ENCODE measurements around the gene APOBEC3C.
A peak's percentile ranks its signal among the peaks of the same experiment; 100 is the strongest.
"Not testable (repeated sequence)": the region's sequence is repeated elsewhere in the genome, so short reads cannot be mapped to it uniquely, and the experiment has no call there.

Gene APOBEC3C

DNA sequence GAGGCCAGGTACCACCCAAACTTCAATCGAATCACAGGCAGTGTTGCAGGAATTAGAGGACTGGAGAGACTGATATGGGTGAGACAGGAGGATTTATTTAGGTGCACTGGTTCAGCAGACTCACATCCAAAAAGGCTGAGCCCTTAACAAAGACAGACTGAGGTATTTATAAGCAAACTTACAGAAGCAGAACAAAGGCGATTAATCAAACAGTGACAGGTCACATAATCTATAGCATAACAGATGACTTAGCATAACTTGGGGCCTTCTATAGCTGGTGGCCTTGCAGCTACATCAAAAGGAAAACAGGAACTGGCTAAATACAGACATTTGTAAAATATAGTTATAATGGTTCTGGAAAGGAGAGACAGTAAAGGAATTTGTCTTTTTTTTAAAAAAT is 29.8 kb upstream of the APOBEC3C start:
- no peak for DNase-seq

GRCh38 chr22:38984784-38985757 is 29.0 kb upstream of the APOBEC3C start:
- not testable (repeated sequence) for DNase-seq

GRCh38 chr22:38986629-38987028 is 27.4 kb upstream of the APOBEC3C start:
- no peak for DNase-seq

GRCh38 chr22:38987171-38987895 is 26.7 kb upstream of the APOBEC3C start:
- DNase-seq: no peak

- no peak for DNase-seq
Measured at GRCh38 chr22:38989466-38989865, 24.6 kb upstream of the APOBEC3C start.

- DNase-seq: not testable (repeated sequence)
Measured at GRCh38 chr22:38992871-38993371, 21.1 kb upstream of the APOBEC3C start.

- no peak for DNase-seq
Measured at GRCh38 chr22:38996105-38996504, 18.0 kb upstream of the APOBEC3C start.

DNA sequence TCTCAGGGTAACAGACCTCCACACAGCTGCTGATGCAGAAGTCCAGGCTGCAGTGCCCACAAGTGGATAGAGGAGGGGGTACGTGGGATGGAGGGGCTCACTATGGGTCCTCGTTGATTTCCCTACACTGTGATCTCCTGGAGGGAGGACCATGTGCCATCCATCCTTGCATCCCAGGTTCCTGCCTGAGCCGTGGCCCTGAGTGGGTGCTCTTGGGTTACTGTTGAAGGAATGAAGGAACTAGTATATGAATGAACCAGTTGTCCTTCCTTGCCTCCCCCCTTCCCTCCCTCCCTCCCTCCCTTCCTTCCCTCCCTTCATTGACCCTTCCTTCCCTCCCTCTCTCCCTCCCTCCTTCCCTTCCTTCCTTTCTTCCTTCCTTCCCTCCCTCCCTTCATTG is 16.5 kb upstream of the APOBEC3C start:
- no peak for DNase-seq

GRCh38 chr22:39003165-39003638 is 10.9 kb upstream of the APOBEC3C start:
- DNase-seq: peak; percentile 60

- no peak for DNase-seq
Measured at GRCh38 chr22:39007177-39007576, 6.9 kb upstream of the APOBEC3C start.

DNA sequence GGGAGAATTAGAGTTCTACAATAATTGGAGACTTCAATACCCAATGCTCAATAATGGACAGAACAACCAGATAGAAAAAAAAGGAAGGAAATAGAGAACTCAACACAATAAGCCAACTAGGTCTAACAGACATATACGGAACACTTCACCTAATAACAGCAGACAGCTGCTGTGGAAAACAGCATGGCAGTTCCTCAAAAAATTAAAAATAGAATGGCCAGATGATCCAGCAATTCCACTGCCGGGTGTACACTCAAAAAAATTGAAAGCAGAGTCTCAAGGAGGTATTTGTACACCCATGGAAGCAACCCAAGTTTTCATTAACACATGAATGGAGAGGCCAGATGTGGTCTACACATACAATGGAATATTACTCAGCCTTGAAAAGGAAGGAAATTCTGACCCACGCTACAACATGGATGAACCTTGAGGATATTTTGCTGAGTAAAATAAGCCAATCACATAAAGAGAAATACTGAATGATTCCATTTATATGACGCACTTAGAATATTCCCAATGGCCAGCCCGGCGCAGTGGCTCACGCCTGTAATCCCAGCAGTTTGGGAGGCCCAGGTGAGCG is 5.7 kb upstream of the APOBEC3C start:
- not testable (repeated sequence) for DNase-seq

DNA sequence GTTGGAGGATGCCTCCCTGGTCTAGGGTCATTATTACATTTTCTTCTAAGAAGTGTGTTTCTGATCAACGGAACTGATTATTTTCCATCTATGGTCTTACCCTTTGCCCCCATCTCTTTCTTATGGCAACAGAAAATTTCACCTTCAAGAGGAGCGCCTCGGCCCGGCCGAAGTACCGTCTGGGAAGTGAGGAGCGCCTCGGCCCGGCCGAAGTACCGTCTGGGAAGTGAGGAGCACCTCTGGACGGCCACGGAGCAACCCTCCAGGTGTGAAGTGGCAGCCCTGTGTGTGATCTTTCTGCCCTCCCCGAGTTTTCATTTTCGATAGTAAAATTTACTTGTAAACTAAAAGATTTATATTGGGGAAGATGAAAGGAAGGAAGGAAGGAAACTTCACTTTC is 3.1 kb upstream of the APOBEC3C start:
- no peak for DNase-seq

GRCh38 chr22:39012533-39013511 is 1.2 kb upstream of the APOBEC3C start:
- no peak for DNase-seq

GRCh38 chr22:39013561-39013941 is 506 bp upstream of the APOBEC3C start:
- not testable (repeated sequence) for DNase-seq

- not testable (repeated sequence) for DNase-seq
Measured at GRCh38 chr22:39014723-39015121, 665 bp downstream of the APOBEC3C start.

- DNase-seq: no peak
Measured at GRCh38 chr22:39016592-39016991, 2.5 kb downstream of the APOBEC3C start.

DNA sequence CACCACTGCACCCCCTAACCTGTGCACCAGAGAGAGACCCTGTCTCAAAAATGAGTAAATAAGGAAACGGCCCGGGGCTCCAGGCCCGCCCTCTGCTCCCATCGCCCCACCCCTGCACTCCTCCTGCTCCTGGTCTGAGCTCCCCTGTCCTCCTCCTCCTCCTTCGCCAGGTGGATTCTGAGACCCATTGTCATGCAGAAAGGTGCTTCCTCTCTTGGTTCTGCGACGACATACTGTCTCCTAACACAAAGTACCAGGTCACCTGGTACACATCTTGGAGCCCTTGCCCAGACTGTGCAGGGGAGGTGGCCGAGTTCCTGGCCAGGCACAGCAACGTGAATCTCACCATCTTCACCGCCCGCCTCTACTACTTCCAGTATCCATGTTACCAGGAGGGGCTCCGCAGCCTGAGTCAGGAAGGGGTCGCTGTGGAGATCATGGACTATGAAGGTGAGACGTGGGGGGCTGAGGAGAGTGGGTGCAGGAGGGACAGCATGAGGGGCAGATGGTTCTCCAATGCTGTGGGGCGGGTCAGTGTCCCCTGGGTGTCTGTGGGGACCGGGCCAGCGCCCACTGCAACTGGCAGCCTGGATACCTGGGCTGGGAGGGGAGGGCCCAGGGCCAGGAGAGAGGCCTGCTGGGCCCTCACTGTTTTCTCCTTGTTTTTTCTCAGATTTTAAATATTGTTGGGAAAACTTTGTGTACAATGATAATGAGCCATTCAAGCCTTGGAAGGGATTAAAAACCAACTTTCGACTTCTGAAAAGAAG is 3.7 kb downstream of the APOBEC3C start:
- no peak for DNase-seq

DNA sequence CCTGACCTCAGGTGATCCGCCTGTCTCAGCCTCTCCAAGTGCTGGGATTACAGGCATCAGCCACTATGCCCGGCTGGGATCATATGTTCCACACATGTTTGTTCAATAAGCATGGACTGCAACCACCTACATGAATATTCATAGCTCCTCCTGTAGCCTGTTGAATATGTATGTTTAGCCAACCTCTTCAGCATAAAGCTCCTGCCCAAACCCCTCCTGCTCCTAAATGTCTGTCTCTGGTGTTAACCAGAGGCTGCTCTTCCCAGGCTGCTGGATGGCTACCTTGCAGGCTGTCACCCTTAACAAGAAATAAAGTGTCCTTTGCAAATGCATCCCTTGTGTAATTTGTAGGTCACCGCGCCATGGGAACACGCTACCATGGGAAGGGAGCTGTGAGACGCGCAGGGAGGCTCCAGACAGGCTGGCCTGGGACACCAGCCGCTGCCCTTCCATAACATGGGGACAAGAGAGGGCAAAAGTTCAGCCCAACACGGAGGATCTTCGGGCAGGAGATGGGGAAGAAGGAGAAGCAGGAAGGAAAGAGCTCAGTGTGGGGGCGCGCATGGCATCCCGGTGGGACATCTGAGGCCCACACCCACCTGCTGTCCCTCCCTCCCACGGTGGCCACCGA is 6.1 kb downstream of the APOBEC3C start:
- not testable (repeated sequence) for DNase-seq

GRCh38 chr22:39021552-39022250 is 7.6 kb downstream of the APOBEC3C start:
- DNase-seq: no peak
